PC-9 (cell line): ENCODE results near the gene ERC2.

Experiments
- EZH2 ChIP-seq: fragments of 200-600 bp; sonication (generic); IDR thresholded peaks from 2 replicates; pipeline ENCODE4 v1.8.0; 2017; ENCODE audit warnings: antibody characterized with exemption, low read depth
- TF ChIP-seq, protein P1 (sequence below): fragments of 200-600 bp; sonication (generic); conservative IDR thresholded peaks from 2 replicates; pipeline ENCODE4 v1.6.1; 2017; ENCODE audit warnings: mixed run types, antibody characterized with exemption, mild to moderate bottlenecking, moderate library complexity

DNA sequence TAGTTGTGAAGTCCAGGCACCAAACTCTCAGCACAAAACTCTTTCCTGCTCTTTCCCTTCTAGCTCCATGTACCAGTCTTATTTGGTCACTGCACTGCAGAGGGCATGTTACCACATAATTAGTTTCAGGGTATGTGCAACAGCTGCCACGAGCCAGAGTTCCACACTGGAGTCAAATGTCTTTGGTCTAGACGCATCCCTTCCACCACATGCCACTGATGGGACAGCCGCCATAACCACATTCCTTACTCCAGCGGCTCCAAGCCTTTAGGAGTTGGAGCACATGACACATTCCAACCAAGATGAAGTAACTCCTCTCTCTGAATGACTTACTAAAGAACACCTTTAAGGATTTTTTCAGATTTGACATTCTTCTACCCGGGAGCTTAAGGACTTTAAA lies 153.4 kb downstream of the ERC2 start:
- TF ChIP-seq EZH2 = no peak
- TF ChIP-seq, protein P1, sequence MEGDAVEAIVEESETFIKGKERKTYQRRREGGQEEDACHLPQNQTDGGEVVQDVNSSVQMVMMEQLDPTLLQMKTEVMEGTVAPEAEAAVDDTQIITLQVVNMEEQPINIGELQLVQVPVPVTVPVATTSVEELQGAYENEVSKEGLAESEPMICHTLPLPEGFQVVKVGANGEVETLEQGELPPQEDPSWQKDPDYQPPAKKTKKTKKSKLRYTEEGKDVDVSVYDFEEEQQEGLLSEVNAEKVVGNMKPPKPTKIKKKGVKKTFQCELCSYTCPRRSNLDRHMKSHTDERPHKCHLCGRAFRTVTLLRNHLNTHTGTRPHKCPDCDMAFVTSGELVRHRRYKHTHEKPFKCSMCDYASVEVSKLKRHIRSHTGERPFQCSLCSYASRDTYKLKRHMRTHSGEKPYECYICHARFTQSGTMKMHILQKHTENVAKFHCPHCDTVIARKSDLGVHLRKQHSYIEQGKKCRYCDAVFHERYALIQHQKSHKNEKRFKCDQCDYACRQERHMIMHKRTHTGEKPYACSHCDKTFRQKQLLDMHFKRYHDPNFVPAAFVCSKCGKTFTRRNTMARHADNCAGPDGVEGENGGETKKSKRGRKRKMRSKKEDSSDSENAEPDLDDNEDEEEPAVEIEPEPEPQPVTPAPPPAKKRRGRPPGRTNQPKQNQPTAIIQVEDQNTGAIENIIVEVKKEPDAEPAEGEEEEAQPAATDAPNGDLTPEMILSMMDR = no peak
